Lower lobe of right lung (tissue), 2 donors: ENCODE measurements around the gene UBA1. TPM values are rescaled to one million over a fixed set of nuclear protein-coding genes. Genes with fewer than 3 reads are reported as not detected.

Source experiments
- ATAC-seq, 2 donors: fragments of 200-7000 bp; cut with Tn5 transposase; one replicate each; pipeline ENCODE4 v1.9.1; 2020 to 2022; ENCODE audit warnings: mild to moderate bottlenecking in 2 of 2, moderate library complexity in 2 of 2
- DNase-seq: peaks from one replicate; pipeline ENCODE4 v3.0.0-alpha.2; 2020
- H3K27ac ChIP-seq: fragments of 200-600 bp; one replicate; pipeline ENCODE4 v1.8.0; 2022
- H3K27me3 ChIP-seq: fragments of 200-600 bp; one replicate; pipeline ENCODE4 v1.8.0; 2022; ENCODE audit warnings: low read depth
- H3K36me3 ChIP-seq: fragments of 200-600 bp; one replicate; pipeline ENCODE4 v1.8.0; 2022; ENCODE audit warnings: mild to moderate bottlenecking
- H3K4me1 ChIP-seq: fragments of 200-600 bp; one replicate; pipeline ENCODE4 v1.8.0; 2022
- H3K4me3 ChIP-seq: fragments of 200-600 bp; one replicate; pipeline ENCODE4 v1.8.0; 2022; ENCODE audit warnings: mild to moderate bottlenecking
- H3K9me3 ChIP-seq: fragments of 200-600 bp; one replicate; pipeline ENCODE4 v1.8.0; 2022
- CTCF ChIP-seq: fragments of 200-600 bp; IDR thresholded peaks from one replicate; pipeline ENCODE4 v1.8.0; 2022; ENCODE audit warnings: antibody characterized with exemption, mild to moderate bottlenecking
- intact Hi-C: fragments of 100-400 bp; cut with DNase I; formaldehyde crosslinking; loops from one replicate; pipeline ENCODE4 v1.11.0; 2022
- total RNA-seq: library from RNA; stranded (reverse); fragmentation: NEBNext Ultra II Directional; extraction: Animal tissue kit (Norgen Biotek cat#: 25700); gene quantifications from one replicate; pipeline ENCODE4 v1.2.1, GENCODE V29; 2021
- donor health status: DM: no; HTN: yes; CAD: no; lungs with severe emphysema.

UBA1 gene
- total RNA-seq, 1 donor from 2014 or later, result 152 TPM

GRCh38 chrX:47175588-47175980, 18.0 kb upstream of the UBA1 start:
- Histone ChIP-seq H3K36me3 (peaks cover 85% of the 10 kb centered on the region), H3K4me1 (no peaks in the 10 kb centered on the region), H3K4me3 (no peak overlapping the region), H3K9me3 (no peaks in the 10 kb centered on the region), H3K27ac (no peak overlapping the region), H3K27me3 (no peaks in the 10 kb centered on the region)
- ATAC-seq (no peak), DNase-seq (no peak)
- TF ChIP-seq CTCF, result no peak
- intact Hi-C loops, result no loop called here

GRCh38 chrX:47176101-47176740, 17.4 kb upstream of the UBA1 start:
- no peak for TF ChIP-seq CTCF
- Histone ChIP-seq H3K36me3 (peaks cover 85% of the 10 kb centered on the region), H3K4me1 (no peaks in the 10 kb centered on the region), H3K27me3 (no peaks in the 10 kb centered on the region), H3K9me3 (no peaks in the 10 kb centered on the region), H3K27ac (no peak overlapping the region), H3K4me3 (no peak overlapping the region)
- intact Hi-C loops, result no loop called here
- ATAC-seq (no peak), DNase-seq (no peak)

GRCh38 chrX:47177079-47177478, 16.6 kb upstream of the UBA1 start:
- Histone ChIP-seq H3K36me3 (peaks cover 90% of the 10 kb centered on the region), H3K4me1 (no peaks in the 10 kb centered on the region), H3K27ac (no peak overlapping the region), H3K9me3 (no peaks in the 10 kb centered on the region), H3K4me3 (no peak overlapping the region), H3K27me3 (no peaks in the 10 kb centered on the region)
- ATAC-seq (no peak), DNase-seq (no peak)
- intact Hi-C loops, result no loop called here
- TF ChIP-seq CTCF, result no peak

- H3K27me3 ChIP-seq, result no peaks in the 10 kb centered on the region
These were observed 15.3 kb upstream of the UBA1 start for GRCh38 chrX:47178337-47178736.

GRCh38 chrX:47179221-47179927, 14.3 kb upstream of the UBA1 start:
- Histone ChIP-seq H3K27me3 (no peaks in the 10 kb centered on the region), H3K9me3 (no peaks in the 10 kb centered on the region), H3K36me3 (peaks cover 92% of the 10 kb centered on the region), H3K27ac (no peak overlapping the region), H3K4me1 (no peaks in the 10 kb centered on the region), H3K4me3 (no peak overlapping the region)
- ATAC-seq, result no peak
- intact Hi-C loops, result no loop called here
- TF ChIP-seq CTCF, result no peak
- DNase-seq, result no peak

More at GRCh38 chrX:47178337-47178736, 15.3 kb upstream of the UBA1 start:
- ATAC-seq (no peak), DNase-seq (no peak)
- Histone ChIP-seq H3K27ac (no peak overlapping the region), H3K4me3 (no peak overlapping the region), H3K36me3 (peaks cover 90% of the 10 kb centered on the region), H3K4me1 (no peaks in the 10 kb centered on the region), H3K9me3 (no peaks in the 10 kb centered on the region)
- intact Hi-C loops, result no loop called here
- TF ChIP-seq CTCF, result no peak
